Right ventricle myocardium inferior (tissue), 1 donor: ENCODE data around the gene CCDC40. TPM values are rescaled to one million over a fixed set of nuclear protein-coding genes. Genes with fewer than 3 reads are reported as not detected.

Experiments used
- ATAC-seq: fragments of 200-7000 bp; cut with Tn5 transposase; one replicate; pipeline ENCODE4 v1.9.1; 2020; ENCODE audit warnings: mild to moderate bottlenecking, moderate library complexity
- DNase-seq: peaks from one replicate; pipeline ENCODE4 v3.0.0; 2021; ENCODE audit errors: missing footprints
- intact Hi-C: fragments of 100-400 bp; cut with DNase I; formaldehyde crosslinking; loops from one replicate; pipeline ENCODE4 v1.11.0; 2022
- total RNA-seq: library from RNA; stranded (reverse); fragmentation: NEBNext Ultra II Directional; extraction: Animal tissue kit (Norgen Biotek cat#: 25700); gene quantifications from one replicate; pipeline ENCODE4 v1.2.1, GENCODE V29; 2021
- donor health status: DM: no; HTN: yes; CAD: no; lungs with severe emphysema.

Gene CCDC40
- total RNA-seq, 1 donor from 2014 or later = 5.4 TPM

GRCh38 chr17:79997011-79997660 lies 39.3 kb upstream of the CCDC40 start:
- ATAC-seq (no peak), DNase-seq (peak; percentile 75)
- intact Hi-C loops = no loop called here

- DNase-seq (peak; percentile 18), ATAC-seq (no peak)
- intact Hi-C loops = no loop called here
These were observed 36.3 kb upstream of the CCDC40 start for GRCh38 chr17:80000136-80000535.

- peak; percentile 9 for ATAC-seq
- peak; percentile 57 for DNase-seq
- intact Hi-C loops = no loop called here
These were observed 35.3 kb upstream of the CCDC40 start for GRCh38 chr17:80000981-80001775.

GRCh38 chr17:80002070-80002641 lies 34.3 kb upstream of the CCDC40 start:
- ATAC-seq (no peak), DNase-seq (peak; percentile 41)

GRCh38 chr17:80002690-80003490 lies 33.6 kb upstream of the CCDC40 start:
- no peak for ATAC-seq

More at GRCh38 chr17:80002070-80002641, 34.3 kb upstream of the CCDC40 start:
- intact Hi-C loops = no loop called here

GRCh38 chr17:80003969-80004368 lies 32.5 kb upstream of the CCDC40 start:
- intact Hi-C loops = no loop called here
- no peak for ATAC-seq
- no peak for DNase-seq

More at GRCh38 chr17:80002690-80003490, 33.6 kb upstream of the CCDC40 start:
- intact Hi-C loops = no loop called here
- peak; percentile 66 for DNase-seq

GRCh38 chr17:80005360-80006338 lies 30.8 kb upstream of the CCDC40 start:
- intact Hi-C loops = loop anchor here (5.0 kb wide), 1 partner anchor 77 kb away; no protein-coding TSS in a partner anchor
- peak; percentile 45 for ATAC-seq
- DNase-seq = peak; percentile 72

GRCh38 chr17:80006339-80006720 lies 30.1 kb upstream of the CCDC40 start:
- peak; percentile 33 for DNase-seq
- no peak for ATAC-seq
- intact Hi-C loops = loop anchor here (5.0 kb wide), 1 partner anchor 76 kb away; no protein-coding TSS in a partner anchor

- no peak for ATAC-seq
- DNase-seq = peak; percentile 63
- intact Hi-C loops = loop anchor here (5.0 kb wide), 1 partner anchor 75 kb away; no protein-coding TSS in a partner anchor
These were observed 29.4 kb upstream of the CCDC40 start for GRCh38 chr17:80006811-80007752.

- no peak for DNase-seq
- intact Hi-C loops = loop anchor here (2.0 to 5.0 kb wide), 2 partner anchors 27 to 74 kb away; partner anchors contain the start of gene TBC1D16
- no peak for ATAC-seq
These were observed 28.5 kb upstream of the CCDC40 start for GRCh38 chr17:80007939-80008338.

GRCh38 chr17:80008383-80008840 lies 28.0 kb upstream of the CCDC40 start:
- ATAC-seq = peak; percentile 72
- intact Hi-C loops = loop anchor here (2.0 to 5.0 kb wide), 2 partner anchors 26 to 74 kb away; partner anchors contain the start of gene TBC1D16
- peak; percentile 90 for DNase-seq

- DNase-seq = no peak
- intact Hi-C loops = loop anchor here (2.0 to 5.0 kb wide), 2 partner anchors 26 to 73 kb away; partner anchors contain the start of gene TBC1D16
- ATAC-seq = no peak
These were observed 27.6 kb upstream of the CCDC40 start for GRCh38 chr17:80008848-80009247.

- DNase-seq = no peak
- intact Hi-C loops = loop anchor here (2.0 to 5.0 kb wide), 2 partner anchors 25 to 73 kb away; partner anchors contain the start of gene TBC1D16
- ATAC-seq = no peak
These were observed 26.8 kb upstream of the CCDC40 start for GRCh38 chr17:80009391-80010282.

GRCh38 chr17:80010283-80010858 lies 26.1 kb upstream of the CCDC40 start:
- intact Hi-C loops = no loop called here
- ATAC-seq = no peak
- DNase-seq = no peak

GRCh38 chr17:80011989-80012555 lies 24.4 kb upstream of the CCDC40 start:
- DNase-seq (no peak), ATAC-seq (no peak)
- intact Hi-C loops = no loop called here
